Choroid plexus epithelial cell (primary cell): ENCODE data around the gene ZER1.

Experiments
- DNase-seq: peaks from one replicate; pipeline ENCODE4 v3.0.0-alpha.2; 2010; ENCODE audit warnings: low read depth
- H3K4me3 ChIP-seq: 2 replicates; pipeline ENCODE4 v1.5.1; 2011; ENCODE audit warnings: low read depth, mild to moderate bottlenecking, control low read depth, low read length, moderate library complexity
- CTCF ChIP-seq: conservative IDR thresholded peaks from 2 replicates; pipeline ENCODE4 v1.5.1; 2011; ENCODE audit warnings: low read depth, mild to moderate bottlenecking, control low read depth, inconsistent platforms, low read length, moderate library complexity

ZER1 gene

GRCh38 chr9:128714586-128715435 is 56.9 kb downstream of the ZER1 start:
- DNase-seq, result no peak
- TF ChIP-seq CTCF, result no peak
- no peak overlapping the region for H3K4me3 ChIP-seq

GRCh38 chr9:128713941-128714573 is 57.7 kb downstream of the ZER1 start:
- TF ChIP-seq CTCF, result no peak
- no peak overlapping the region for H3K4me3 ChIP-seq

GRCh38 chr9:128713411-128713780 is 58.3 kb downstream of the ZER1 start:
- no peak for DNase-seq
- no peak for TF ChIP-seq CTCF
- H3K4me3 ChIP-seq, result no peak overlapping the region

More at GRCh38 chr9:128713941-128714573, 57.7 kb downstream of the ZER1 start:
- DNase-seq, result no peak

GRCh38 chr9:128712451-128713410 is 59.0 kb downstream of the ZER1 start:
- no peak for DNase-seq
- TF ChIP-seq CTCF, result no peak
- no peak overlapping the region for H3K4me3 ChIP-seq

GRCh38 chr9:128707446-128707845 is 64.3 kb downstream of the ZER1 start:
- H3K4me3 ChIP-seq, result no peak overlapping the region
- no peak for DNase-seq
- TF ChIP-seq CTCF, result no peak

- TF ChIP-seq CTCF, result no peak
- no peak for DNase-seq
- H3K4me3 ChIP-seq, result no peak overlapping the region
These were observed 64.9 kb downstream of the ZER1 start for GRCh38 chr9:128706671-128707381.
